HepG2 (cell line): Measurements from ENCODE around the gene NEK6. TPM values are rescaled to one million over a fixed set of nuclear protein-coding genes. Genes with fewer than 3 reads are reported as not detected.
A peak's percentile ranks its signal among the peaks of the same experiment; 100 is the strongest.

Source experiments
- ATAC-seq: fragments of 200-7000 bp; cut with Tn5 transposase; 3 replicates; pipeline ENCODE4 v1.9.1; 2020; ENCODE audit warnings: mild to moderate bottlenecking, moderate library complexity
- BruUV-seq: library from RNA; stranded (reverse); fragments of 400-500 nt; replicated peaks from 2 replicates; lab custom pipeline; 2021; lab: Mats Ljungman, UMichigan
- CTCF ChIA-PET: fragments of 300-600 bp; formaldehyde crosslinking; extraction: SDS; loops from one replicate; lab custom pipeline; 2021; ENCODE audit warnings: low total read pairs, inconsistent platforms, low intra/inter-chr PET ratio; lab: Yijun Ruan, JAX
- POLR2A ChIA-PET: fragments of 350-600 bp; sonication (Branson Sonifier 250); formaldehyde crosslinking; loops from one replicate; lab custom pipeline; 2020; ENCODE audit warnings: antibody characterized with exemption, inconsistent platforms; lab: Yijun Ruan, JAX
- DNase-seq: peaks from one replicate; pipeline ENCODE4 v3.0.0-alpha.2; 2015; ENCODE audit warnings: low spot score
- FAIRE-seq: peaks from 3 replicates; lab custom pipeline; 2011; peaks lifted over from hg19 to GRCh38; lab: Jason Lieb, UNC
- H2AFZ ChIP-seq: one replicate; pipeline ENCODE4 v1.6.1; 2011; ENCODE audit warnings: low read length, inconsistent platforms
- H3K27ac ChIP-seq: fragments of 300-600 bp; 3 replicates; pipeline ENCODE4 v1.8.0; 2011; ENCODE audit warnings: mixed run types, mild to moderate bottlenecking, mixed read lengths, low read length, inconsistent platforms; ENCODE audit not compliant: insufficient read depth; ENCODE audit errors: extremely low read length
- H3K27me3 ChIP-seq, 2 experiments: fragments of 200-600 bp in 1 of 2; 2 replicates in 1 of 2; 3 replicates in 1 of 2; pipeline versions ENCODE4 v1.6.0 to v1.8.0; 2011; ENCODE audit warnings: low read length in 2 of 2, mild to moderate bottlenecking in 2 of 2, moderate library complexity in 2 of 2, inconsistent platforms in 1 of 2; ENCODE audit not compliant: insufficient read depth in 2 of 2, control insufficient read depth in 1 of 2
- H3K36me3 ChIP-seq, 2 experiments: fragments of 200-600 bp in 1 of 2; replicated peaks in 1 of 2; 2 replicates in 1 of 2; 3 replicates in 1 of 2; pipeline versions ENCODE4 v1.5.1 to v1.8.0; 2011; ENCODE audit warnings: low read length in 2 of 2, inconsistent platforms in 1 of 2; ENCODE audit not compliant: insufficient read depth in 2 of 2, control insufficient read depth in 1 of 2
- H3K4me1 ChIP-seq: 2 replicates; pipeline ENCODE4 v1.5.1; 2012; ENCODE audit warnings: low read length, inconsistent platforms; ENCODE audit not compliant: insufficient read depth
- H3K4me2 ChIP-seq: 2 replicates; pipeline ENCODE4 v1.6.0; 2011; ENCODE audit warnings: low read depth, low read length, inconsistent platforms
- H3K4me3 ChIP-seq, 3 experiments: fragments of 200-600 bp in 1 of 3; sonication (generic), shearing (Covaris generic) in 1 of 3; replicated peaks in 1 of 3; 2 replicates each; pipeline ENCODE4 v1.5.1; 2011 to 2016; ENCODE audit warnings: low read length in 3 of 3, inconsistent platforms in 2 of 3, low read depth in 2 of 3, mild to moderate bottlenecking in 2 of 3, control low read depth in 1 of 3, mixed read lengths in 1 of 3; ENCODE audit not compliant: insufficient read depth in 1 of 3
- H3K79me2 ChIP-seq: one replicate; pipeline ENCODE4 v1.6.1; 2011; ENCODE audit warnings: low read length, inconsistent platforms; ENCODE audit not compliant: insufficient read depth
- H3K9ac ChIP-seq: 2 replicates; pipeline ENCODE4 v1.6.0; 2011; ENCODE audit warnings: mild to moderate bottlenecking, low read depth, low read length, inconsistent platforms; ENCODE audit not compliant: insufficient read depth
- H3K9me3 ChIP-seq: 2 replicates; pipeline ENCODE4 v1.5.1; 2012; ENCODE audit warnings: mild to moderate bottlenecking, low read length
- H4K20me1 ChIP-seq: 2 replicates; pipeline ENCODE4 v1.6.0; 2011; ENCODE audit warnings: inconsistent platforms, mild to moderate bottlenecking, low read length, moderate library complexity; ENCODE audit not compliant: insufficient read depth
- AGO2 ChIP-seq: fragments of 200-400 bp; formaldehyde crosslinking; optimal IDR thresholded peaks from 2 replicates; pipeline ENCODE3; 2017; ENCODE audit warnings: mild to moderate bottlenecking, low read depth, low read length, moderate library complexity
- POLR2G ChIP-seq: fragments of 200-400 bp; formaldehyde crosslinking; IDR thresholded peaks from 2 replicates; pipeline ENCODE4 v1.6.1; 2018; ENCODE audit warnings: mild to moderate bottlenecking, low read depth, low read length, moderate library complexity
- RBM22 ChIP-seq: fragments of 200-400 bp; formaldehyde crosslinking; optimal IDR thresholded peaks from 2 replicates; pipeline ENCODE3; 2017; ENCODE audit warnings: mild to moderate bottlenecking, low read length, moderate library complexity
- SP140L ChIP-seq: sonication (generic); formaldehyde crosslinking; IDR thresholded peaks from 2 replicates; pipeline ENCODE4 v1.4.0; 2020; ENCODE audit warnings: missing genetic modification reagents, borderline replicate concordance
- WGBS: methylation state at CpG from one replicate; pipeline ENCODE4 v1.1.6; 2017; ENCODE audit warnings: low lambda C conversion rate; 5-methylcytosine and 5-hydroxymethylcytosine counted together
- in situ Hi-C: cut with HindIII; loops from 2 replicates; pipeline ENCODE4 v1.10.0; 2017; ENCODE audit warnings: low pct_unique_long_range_greater_than_20kb; ENCODE audit not compliant: extremely low pct_ligation_motif_present
- intact Hi-C: fragments of 100-400 bp; cut with micrococcal nuclease; formaldehyde crosslinking; loops from one replicate; pipeline ENCODE4 v1.10.0; 2022; ENCODE audit not compliant: unreplicated experiment
- polyA plus RNA-seq, 8 experiments: library from polyadenylated mRNA; depleted of rRNA in 3 of 8; stranded (reverse) in 7 of 8; unstranded in 1 of 8; fragments of >200 nt; fragmentation: Illumina TruSeq in 4 of 8; extraction: Trizol in 4 of 8; gene quantifications; 2 replicates each; pipeline versions ENCODE4 v1.2.1 to v1.2.3, GENCODE V29; 2011 to 2016; ENCODE audit warnings: low read depth in 4 of 8, missing spikeins in 1 of 8, mixed read lengths in 1 of 8; ENCODE audit not compliant: insufficient read depth in 1 of 8
- total RNA-seq, 5 experiments: library from RNA; depleted of rRNA; stranded (reverse); fragments of >200 nt; fragmentation: Illumina TruSeq; extraction: Trizol; gene quantifications; 2 replicates each; pipeline ENCODE4 v1.2.3, GENCODE V29; 2016; ENCODE audit warnings: low read depth in 1 of 5
- TF ChIP-seq, protein P1 (sequence below): sonication (generic); formaldehyde crosslinking; IDR thresholded peaks from 2 replicates; pipeline ENCODE4 v1.5.0; 2020; ENCODE audit warnings: missing genetic modification reagents

The NEK6 gene
- total and polyA plus RNA-seq, 2 of the 13 experiments (the other 11 are each of a cell fraction or from before 2014, with no cell fraction given): 30.4 to 119 TPM

DNA sequence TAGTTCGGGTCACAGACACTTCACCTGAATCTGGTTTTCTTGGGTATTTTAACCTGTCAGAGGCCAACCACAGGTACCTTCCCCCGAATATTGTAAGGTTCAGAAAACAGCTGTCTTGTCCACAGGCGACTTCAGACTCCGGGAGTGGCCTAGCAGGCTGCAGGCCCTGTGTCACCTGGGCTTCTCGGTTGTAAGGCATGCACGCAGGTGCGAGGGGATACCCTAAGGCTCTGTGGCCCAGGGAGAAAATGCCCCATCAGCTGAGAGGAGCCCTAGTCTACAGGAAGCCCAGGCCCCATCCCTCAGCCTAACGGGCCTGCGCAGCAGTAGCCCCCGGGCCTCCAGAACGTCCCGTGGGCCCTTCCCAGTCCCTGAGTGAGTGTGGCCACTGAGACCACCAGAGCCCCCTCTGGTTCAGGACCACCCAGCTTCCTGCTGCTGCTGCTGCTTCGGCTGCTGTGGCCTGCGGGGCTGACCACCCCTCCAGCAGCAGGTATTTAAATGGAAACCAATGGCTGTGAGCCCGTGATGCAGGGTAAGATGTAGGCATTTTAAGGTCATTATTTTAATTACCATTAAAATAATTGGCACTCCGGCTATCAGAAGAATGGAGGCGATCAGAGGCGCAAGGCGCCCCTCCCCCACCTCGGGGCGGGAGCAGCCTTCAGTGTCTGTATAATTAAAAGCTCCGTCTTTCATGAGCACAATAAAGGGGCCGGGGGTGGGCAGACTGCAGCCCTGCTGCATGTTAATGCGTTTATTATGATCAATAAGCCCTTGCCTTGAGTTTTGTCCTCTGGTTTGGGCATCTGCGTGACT lies 92.1 kb downstream of the NEK6 start:
- Histone ChIP-seq H3K27me3 (no peaks in the 10 kb centered on the region), H3K4me3 (no peak overlapping the region), H3K36me3 (peaks cover 45 to 91% of the 10 kb centered on the region in 2 experiments), H3K79me2 (no peaks in the 10 kb centered on the region), H3K27ac (peak overlapping the region; percentile 3), H3K9ac (no peak overlapping the region), H3K4me2 (no peak overlapping the region), H3K4me1 (peaks cover 14% of the 10 kb centered on the region), H3K9me3 (no peaks in the 10 kb centered on the region), H4K20me1 (no peaks in the 10 kb centered on the region), H2AFZ (no peak overlapping the region)
- CTCF ChIA-PET: no interaction called here
- WGBS: 97% methylated on average over 19 of the region's 25 CpGs
- POLR2A ChIA-PET: no interaction called here
- intact Hi-C loops (no loop called here), in situ Hi-C loops (no loop called here)
- DNase-seq (no peak), ATAC-seq (no peak), FAIRE-seq (no peak)
- no TSS peak for BruUV-seq
- TF ChIP-seq RBM22 (peak; percentile 81), POLR2G (peak; percentile 50; the same call in 1 of the 2 replicates), AGO2 (peak; percentile 95), SP140L (CRISPR knock-in tag) (no peak)
- TF ChIP-seq, protein P1, sequence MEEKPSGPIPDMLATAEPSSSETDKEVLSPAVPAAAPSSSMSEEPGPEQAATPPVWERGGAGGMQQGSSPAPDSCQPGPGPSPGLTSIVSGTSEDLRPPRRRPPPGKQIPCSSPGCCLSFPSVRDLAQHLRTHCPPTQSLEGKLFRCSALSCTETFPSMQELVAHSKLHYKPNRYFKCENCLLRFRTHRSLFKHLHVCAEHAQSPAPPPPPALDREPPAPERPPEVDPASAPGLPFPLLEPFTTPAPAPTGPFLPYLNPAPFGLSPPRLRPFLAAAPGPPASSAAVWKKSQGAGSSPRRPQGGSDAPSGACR (CRISPR knock-in tag): no peak
